ENCODE measurements around the gene KASH5.
"Not testable (repeated sequence)": the region's sequence is repeated elsewhere in the genome, so short reads cannot be mapped to it uniquely, and the experiment has no call there.

KASH5 gene

DNA sequence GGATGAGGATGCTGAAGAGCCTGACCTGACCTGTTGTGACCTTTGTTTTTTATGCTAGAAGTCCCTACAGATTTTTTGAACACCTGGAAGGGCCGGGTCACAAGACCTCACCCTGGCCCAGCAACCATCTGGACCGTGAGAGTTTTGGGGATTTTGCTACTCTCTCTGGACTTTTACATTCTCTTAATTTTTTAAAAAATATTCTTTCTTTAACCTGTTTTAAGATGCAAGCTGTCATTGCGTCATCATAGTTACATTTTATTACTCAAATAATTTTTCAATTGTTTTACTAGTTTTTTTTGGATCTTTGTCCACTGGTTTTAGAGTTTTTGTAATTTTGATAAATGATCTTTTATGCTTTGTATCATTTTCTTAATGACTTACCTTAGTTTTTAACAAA is 16.9 kb upstream of the KASH5 start:
- DNase-seq (ENCODE audit: low read depth): no peak
- TF ChIP-seq, protein P1, sequence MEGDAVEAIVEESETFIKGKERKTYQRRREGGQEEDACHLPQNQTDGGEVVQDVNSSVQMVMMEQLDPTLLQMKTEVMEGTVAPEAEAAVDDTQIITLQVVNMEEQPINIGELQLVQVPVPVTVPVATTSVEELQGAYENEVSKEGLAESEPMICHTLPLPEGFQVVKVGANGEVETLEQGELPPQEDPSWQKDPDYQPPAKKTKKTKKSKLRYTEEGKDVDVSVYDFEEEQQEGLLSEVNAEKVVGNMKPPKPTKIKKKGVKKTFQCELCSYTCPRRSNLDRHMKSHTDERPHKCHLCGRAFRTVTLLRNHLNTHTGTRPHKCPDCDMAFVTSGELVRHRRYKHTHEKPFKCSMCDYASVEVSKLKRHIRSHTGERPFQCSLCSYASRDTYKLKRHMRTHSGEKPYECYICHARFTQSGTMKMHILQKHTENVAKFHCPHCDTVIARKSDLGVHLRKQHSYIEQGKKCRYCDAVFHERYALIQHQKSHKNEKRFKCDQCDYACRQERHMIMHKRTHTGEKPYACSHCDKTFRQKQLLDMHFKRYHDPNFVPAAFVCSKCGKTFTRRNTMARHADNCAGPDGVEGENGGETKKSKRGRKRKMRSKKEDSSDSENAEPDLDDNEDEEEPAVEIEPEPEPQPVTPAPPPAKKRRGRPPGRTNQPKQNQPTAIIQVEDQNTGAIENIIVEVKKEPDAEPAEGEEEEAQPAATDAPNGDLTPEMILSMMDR (conservative IDR thresholded peaks at IDR 0.05; ENCODE audit: low read depth, low read length): no peak
- H3K4me3 ChIP-seq (ENCODE audit: low read length): no peak overlapping the region

DNA sequence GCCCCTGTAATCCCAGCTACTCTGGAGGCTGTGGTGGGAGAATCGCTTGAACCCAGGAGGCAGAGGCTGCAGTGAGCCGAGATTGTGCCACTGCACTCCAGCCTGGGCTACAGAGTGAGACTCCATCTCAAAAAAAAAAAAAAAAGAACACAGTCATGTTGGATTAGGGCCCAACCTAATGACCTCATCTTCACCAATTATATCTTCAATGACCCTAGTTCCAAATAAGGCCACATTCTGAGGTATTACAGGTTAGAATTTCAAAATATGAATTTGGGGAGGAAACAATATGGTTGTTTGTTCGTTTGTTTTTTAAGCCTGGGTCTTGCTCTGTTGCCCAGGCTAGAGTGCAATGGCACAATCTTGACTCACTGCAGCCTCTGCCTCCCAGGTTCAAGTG is 14.9 kb upstream of the KASH5 start:
- not testable (repeated sequence) for H3K4me3 ChIP-seq (ENCODE audit: low read length); DNase-seq (ENCODE audit: low read depth)

DNA sequence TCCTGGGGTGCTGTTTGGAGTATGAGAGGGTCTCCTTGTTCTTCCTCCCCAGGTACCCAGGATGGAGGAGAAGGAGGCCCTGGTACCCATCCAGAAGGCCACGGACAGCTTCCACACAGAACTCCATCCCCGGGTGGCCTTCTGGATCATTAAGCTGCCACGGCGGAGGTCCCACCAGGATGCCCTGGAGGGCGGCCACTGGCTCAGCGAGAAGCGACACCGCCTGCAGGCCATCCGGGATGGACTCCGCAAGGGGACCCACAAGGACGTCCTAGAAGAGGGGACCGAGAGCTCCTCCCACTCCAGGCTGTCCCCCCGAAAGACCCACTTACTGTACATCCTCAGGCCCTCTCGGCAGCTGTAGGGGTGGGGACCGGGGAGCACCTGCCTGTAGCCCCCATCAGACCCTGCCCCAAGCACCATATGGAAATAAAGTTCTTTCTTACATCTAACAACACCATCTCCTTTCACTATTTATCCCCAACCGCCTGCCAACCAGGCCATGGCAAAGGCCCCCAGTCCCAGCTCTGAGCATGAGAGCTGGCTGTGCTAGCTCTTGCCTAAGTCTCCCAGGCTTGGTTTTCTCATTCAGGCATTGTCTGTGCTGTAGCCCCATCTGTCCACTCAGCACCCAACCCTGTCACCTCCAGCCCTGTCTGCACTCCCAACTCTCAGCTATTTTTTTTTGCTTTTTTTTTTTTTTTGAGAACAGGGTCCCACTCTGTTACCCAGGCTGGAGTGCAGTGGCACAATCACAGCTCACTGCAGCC is 13.2 kb upstream of the KASH5 start:
- DNase-seq (ENCODE audit: low read depth): no peak
- no peak overlapping the region for H3K4me3 ChIP-seq (ENCODE audit: low read length)
- TF ChIP-seq, protein P1 (conservative IDR thresholded peaks at IDR 0.05; ENCODE audit: low read depth, low read length): no peak

DNA sequence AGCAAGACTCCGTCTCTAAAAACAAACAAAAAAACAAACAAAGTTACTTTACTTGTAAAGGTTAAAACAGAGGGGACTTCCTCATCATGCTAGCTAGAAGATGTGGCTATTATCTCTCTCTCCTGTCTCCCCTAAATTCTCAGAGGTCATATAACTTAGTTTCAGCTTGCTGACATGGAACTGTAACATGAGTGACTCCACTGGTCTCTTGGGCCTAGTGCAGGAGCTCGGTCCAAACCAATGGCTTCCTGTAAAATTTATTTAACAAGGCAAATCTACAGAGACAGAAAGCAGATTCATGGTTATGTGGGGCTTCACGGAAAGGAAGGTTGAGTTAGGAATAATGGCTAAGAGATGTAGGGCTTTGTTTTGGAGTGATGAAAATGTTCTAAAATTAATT is 9.5 kb upstream of the KASH5 start:
- no peak overlapping the region for H3K4me3 ChIP-seq (ENCODE audit: low read length)
- TF ChIP-seq, protein P1 (conservative IDR thresholded peaks at IDR 0.05; ENCODE audit: low read depth, low read length): no peak
- DNase-seq (ENCODE audit: low read depth): no peak

DNA sequence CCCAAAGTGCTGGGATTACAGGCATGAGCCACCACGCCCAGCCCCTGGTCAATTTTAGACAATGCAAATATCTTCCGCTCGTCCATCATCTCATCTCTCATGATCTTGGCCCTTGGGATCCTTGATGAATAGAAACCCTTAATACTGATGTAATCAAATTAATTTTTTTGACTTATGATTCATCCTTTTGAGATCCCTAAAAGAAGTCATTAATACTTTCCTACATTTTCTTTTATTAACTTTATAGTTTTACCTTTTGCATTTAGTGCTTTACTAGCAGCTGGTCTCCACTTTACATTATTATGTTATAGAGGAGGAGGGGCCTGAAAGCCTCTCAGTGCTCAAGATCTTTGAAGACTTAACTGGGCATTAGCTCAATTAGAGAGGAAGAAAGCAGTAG is 7.7 kb upstream of the KASH5 start:
- no peak for DNase-seq (ENCODE audit: low read depth)
- TF ChIP-seq, protein P1 (conservative IDR thresholded peaks at IDR 0.05; ENCODE audit: low read depth, low read length): no peak
- H3K4me3 ChIP-seq (ENCODE audit: low read length): no peak overlapping the region

DNA sequence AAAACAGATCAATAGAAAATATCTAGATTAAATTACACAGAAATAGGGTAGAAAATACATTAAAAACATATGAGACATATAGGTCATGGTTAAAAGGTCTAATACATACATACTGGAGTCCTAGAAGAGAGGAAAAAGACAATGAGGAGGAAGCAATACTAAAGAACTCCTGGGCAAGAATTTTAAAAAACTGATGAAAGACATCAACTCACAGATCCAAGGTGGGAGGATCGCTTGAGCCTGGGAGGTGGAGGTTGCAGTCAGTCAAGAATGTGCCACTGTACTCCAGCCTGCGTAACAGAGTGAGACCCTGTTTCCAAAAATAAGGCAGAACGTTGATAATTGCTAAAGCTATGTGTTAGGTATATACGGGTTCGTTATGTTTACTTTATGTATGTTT is 5.4 kb upstream of the KASH5 start:
- DNase-seq (ENCODE audit: low read depth): no peak
- TF ChIP-seq, protein P1 (conservative IDR thresholded peaks at IDR 0.05; ENCODE audit: low read depth, low read length): no peak
- no peak overlapping the region for H3K4me3 ChIP-seq (ENCODE audit: low read length)

DNA sequence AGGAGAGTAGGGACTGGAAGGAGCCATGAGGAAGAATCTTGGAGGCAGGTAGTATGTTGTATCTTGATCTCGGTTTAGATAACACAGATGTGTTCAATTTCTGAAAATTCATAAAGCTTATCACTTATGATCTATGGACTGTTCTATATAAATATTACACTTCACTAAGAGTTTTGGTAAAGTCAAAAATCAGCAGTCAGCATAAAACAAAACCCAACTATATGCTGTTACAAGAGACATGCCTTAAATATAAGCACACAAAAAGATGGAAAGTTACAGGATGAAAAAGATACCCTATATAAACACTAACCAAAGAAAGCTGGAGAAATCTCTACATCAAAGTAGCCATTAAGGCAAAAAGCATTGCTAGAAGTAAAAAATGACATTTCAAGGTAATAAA is 4.5 kb upstream of the KASH5 start:
- DNase-seq (ENCODE audit: low read depth): no peak
- H3K4me3 ChIP-seq (ENCODE audit: low read length): no peak overlapping the region
- TF ChIP-seq, protein P1 (conservative IDR thresholded peaks at IDR 0.05; ENCODE audit: low read depth, low read length): no peak

Data from retinal pigment epithelial cell (primary cell).